Pancreas (tissue), 10 donors: ENCODE data around the gene KCNMA1. TPM values are rescaled to one million over a fixed set of nuclear protein-coding genes. Genes with fewer than 3 reads are reported as not detected.

Experiments
- ATAC-seq, 4 donors: fragments of 200-7000 bp; cut with Tn5 transposase; one replicate each; pipeline versions ENCODE4 v1.8.0 to v1.9.1; 2020; ENCODE audit warnings: mild to moderate bottlenecking in 4 of 4, moderate library complexity in 4 of 4
- DNase-seq, 6 donors: peaks; one replicate each; pipeline ENCODE4 v3.0.0-alpha.2; 2020
- FAIRE-seq: peaks from 2 replicates; lab custom pipeline; 2012; peaks lifted over from hg19 to GRCh38; lab: Jason Lieb, UNC
- H3K27ac ChIP-seq, 4 donors: fragments of 200-600 bp; sonication (generic); 1 replicate in 3 of 4; 2 replicates in 1 of 4; pipeline versions ENCODE4 v1.5.0 to v1.8.0; 2020
- H3K27me3 ChIP-seq, 4 donors: fragments of 200-600 bp; one replicate each; pipeline ENCODE4 v1.8.0; 2021
- H3K36me3 ChIP-seq, 3 donors: fragments of 200-600 bp; sonication (generic) in 1 of 3; one replicate each; pipeline versions ENCODE4 v1.5.0 to v1.8.0; 2020 to 2021
- H3K4me1 ChIP-seq, 3 donors: fragments of 200-600 bp; one replicate each; pipeline ENCODE4 v1.8.0; 2021
- H3K4me3 ChIP-seq, 4 donors: fragments of 200-600 bp; sonication (generic) in 2 of 4; one replicate each; pipeline versions ENCODE4 v1.5.0 to v1.8.0; 2020 to 2021
- H3K9me3 ChIP-seq, 4 donors: fragments of 200-600 bp; one replicate each; pipeline ENCODE4 v1.8.0; 2021
- CTCF ChIP-seq, 4 donors: fragments of 200-600 bp; sonication (generic) in 3 of 4; IDR thresholded peaks; one replicate each; pipeline versions ENCODE4 v1.5.0 to v1.8.0; 2021; ENCODE audit warnings: antibody characterized with exemption in 4 of 4
- WGBS, 2 donors: extraction: QIAGEN DNeasy Blood & Tissue Kit; methylation state at CpG; one replicate each; pipeline ENCODE4 v1.1.7; 2013; 5-methylcytosine and 5-hydroxymethylcytosine counted together
- intact Hi-C, 3 donors: fragments of 100-400 bp; cut with DNase I; formaldehyde crosslinking; loops; one replicate each; pipeline versions ENCODE4 v1.11.1 to v1.14.2; 2022
- polyA plus RNA-seq, 2 donors: library from polyadenylated mRNA; stranded (reverse); fragments of 200-250 nt; gene quantifications; one replicate each; pipeline ENCODE4 v1.2.3, GENCODE V29; 2013
- total RNA-seq, 6 donors: library from RNA; stranded (reverse); fragmentation: NEBNext Ultra II Directional in 4 of 6; extraction: Animal tissue kit (Norgen Biotek cat#: 25700) in 4 of 6; gene quantifications; one replicate each; pipeline versions ENCODE4 v1.2.1 to v1.2.4, GENCODE V29; 2021 to 2023
- donor health status: healthy with polysubstance abuse.
- donor health status: DM: no; HTN: no; CAD: no; lungs with moderate emphysema.
- donor health status: DM: no; HTN: no; CAD: no.
- donor health status: control.
- donor health status: control.
- donor health status: Bipolar disorder and iron deficiency.
- donor health status: DM: yes; HTN: yes; CAD: no.
- donor health status: DM: no; HTN: no; CAD: no.
- donor health status: DM: no; HTN: no; CAD: no.
- donor health status: DM: yes; HTN: yes; CAD: no.

The KCNMA1 gene
- total and polyA plus RNA-seq, 8 donors: 3.5 to 19.4 (median 9.3) TPM

DNA sequence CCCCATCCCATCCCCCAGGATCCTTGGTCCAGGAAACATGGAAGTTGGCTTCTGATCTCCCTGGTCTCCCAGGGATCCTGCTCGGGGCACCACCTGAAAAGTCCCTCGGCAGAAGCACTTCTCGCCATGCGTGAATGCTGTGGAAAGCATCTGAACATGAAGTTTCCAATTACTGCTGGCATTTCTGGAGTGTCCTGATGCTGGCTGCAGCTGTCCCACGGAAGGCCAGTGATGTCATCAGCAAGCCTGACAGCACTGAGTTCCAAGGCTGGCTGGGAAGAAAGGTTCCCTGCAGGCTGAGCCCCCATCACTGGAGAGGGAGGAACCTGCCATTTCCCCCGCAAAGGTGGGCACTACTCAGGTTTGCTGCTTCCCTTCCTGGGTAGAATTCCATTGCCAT, 71.4 kb downstream of the KCNMA1 start:
- Histone ChIP-seq H3K27ac (no peak overlapping the region), H3K4me3 (no peak overlapping the region), H3K4me1 (peaks cover 0 to 3% (median 0%) of the 10 kb centered on the region in 3 donors), H3K36me3 (no peaks in the 10 kb centered on the region), H3K27me3 (no peaks in the 10 kb centered on the region), H3K9me3 (no peaks in the 10 kb centered on the region)
- 80 to 85% methylated on average over 6 of the region's 6 CpGs for WGBS, 2 donors
- FAIRE-seq: no peak
- ATAC-seq: no peak
- DNase-seq: no peak
- intact Hi-C loops: no loop called here
- no peak for TF ChIP-seq CTCF (IDR thresholded peaks at IDR 0.05)

- no peaks in the 10 kb centered on the region for H3K27me3 ChIP-seq
- 68 to 93% methylated on average over 4 of the region's 4 CpGs for WGBS, 2 donors
- TF ChIP-seq CTCF (IDR thresholded peaks at IDR 0.05): no peak
- no peaks in the 10 kb centered on the region for H3K9me3 ChIP-seq
- H3K27ac ChIP-seq: no peak overlapping the region
- no peaks in the 10 kb centered on the region for H3K36me3 ChIP-seq
- DNase-seq (no peak), FAIRE-seq (no peak), ATAC-seq (no peak)
- intact Hi-C loops: no loop called here
- no peak overlapping the region for H3K4me3 ChIP-seq
- H3K4me1 ChIP-seq: peaks cover 0 to 3% (median 0%) of the 10 kb centered on the region in 3 donors
Observed at GRCh38 chr10:77565590-77566023, 72.0 kb downstream of the KCNMA1 start.

GRCh38 chr10:77564731-77565589, 72.6 kb downstream of the KCNMA1 start:
- no peak for TF ChIP-seq CTCF (IDR thresholded peaks at IDR 0.05)
- H3K36me3 ChIP-seq: no peaks in the 10 kb centered on the region
- DNase-seq: no peak
- no peak for ATAC-seq
- no peaks in the 10 kb centered on the region for H3K27me3 ChIP-seq
- H3K4me1 ChIP-seq: peaks cover 0 to 3% (median 0%) of the 10 kb centered on the region in 3 donors
- WGBS, 2 donors: 81 to 86% methylated on average over 10 of the region's 10 CpGs
- intact Hi-C loops: no loop called here
- FAIRE-seq: no peak
- H3K4me3 ChIP-seq: no peak overlapping the region
- H3K9me3 ChIP-seq: no peaks in the 10 kb centered on the region
- no peak overlapping the region for H3K27ac ChIP-seq

DNA sequence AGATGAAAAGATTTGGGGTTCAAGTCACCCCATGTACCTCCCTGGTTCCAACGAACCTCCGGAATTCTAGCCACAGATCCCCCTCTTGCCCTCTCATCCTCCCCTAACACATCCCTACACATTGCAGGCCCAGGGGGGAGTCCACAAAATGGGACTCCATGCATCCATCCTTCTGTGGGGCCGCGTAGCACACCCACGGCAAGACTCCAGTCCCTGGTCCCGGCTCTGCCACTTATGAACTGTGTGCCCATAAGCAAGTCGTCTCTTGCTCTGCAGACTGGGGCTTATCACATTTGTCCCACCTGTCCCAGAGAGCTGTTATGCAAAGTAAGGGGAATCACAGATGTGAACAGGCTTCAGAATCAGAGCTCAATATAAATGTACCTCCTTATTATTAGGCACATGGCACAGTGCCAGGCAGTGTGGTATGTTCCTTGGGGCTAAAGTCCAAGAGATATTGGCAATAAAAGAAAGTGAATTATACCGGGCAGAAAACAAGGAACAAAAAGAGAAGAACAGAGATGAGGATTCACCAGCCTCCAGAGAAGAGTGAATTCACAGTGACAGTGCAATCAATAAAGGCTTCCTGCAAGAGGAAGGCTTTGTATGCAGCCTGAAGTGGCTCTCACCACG, 73.9 kb downstream of the KCNMA1 start:
- DNase-seq: peak in 1 of 6 donors; percentile 17
- Histone ChIP-seq H3K27ac (no peak overlapping the region), H3K4me1 (peaks cover 0 to 3% (median 0%) of the 10 kb centered on the region in 3 donors), H3K36me3 (no peaks in the 10 kb centered on the region), H3K9me3 (no peaks in the 10 kb centered on the region), H3K4me3 (no peak overlapping the region), H3K27me3 (no peaks in the 10 kb centered on the region)
- no peak for FAIRE-seq
- TF ChIP-seq CTCF (IDR thresholded peaks at IDR 0.05): no peak
- 70 to 77% methylated on average over 9 of the region's 9 CpGs for WGBS, 2 donors
- ATAC-seq: peak in 3 of 4 donors; percentile 41 to 57 (median 49)
- intact Hi-C loops: no loop called here
